ENCODE measurements around the gene NDUFA6. TPM values are rescaled to one million over a fixed set of nuclear protein-coding genes. Genes with fewer than 3 reads are reported as not detected.
A peak's percentile ranks its signal among the peaks of the same experiment; 100 is the strongest.
"Not testable (repeated sequence)": the region's sequence is repeated elsewhere in the genome, so short reads cannot be mapped to it uniquely, and the experiment has no call there.

The NDUFA6 gene
- total RNA-seq, 1 experiment from 2014 or later, result 110 TPM

DNA sequence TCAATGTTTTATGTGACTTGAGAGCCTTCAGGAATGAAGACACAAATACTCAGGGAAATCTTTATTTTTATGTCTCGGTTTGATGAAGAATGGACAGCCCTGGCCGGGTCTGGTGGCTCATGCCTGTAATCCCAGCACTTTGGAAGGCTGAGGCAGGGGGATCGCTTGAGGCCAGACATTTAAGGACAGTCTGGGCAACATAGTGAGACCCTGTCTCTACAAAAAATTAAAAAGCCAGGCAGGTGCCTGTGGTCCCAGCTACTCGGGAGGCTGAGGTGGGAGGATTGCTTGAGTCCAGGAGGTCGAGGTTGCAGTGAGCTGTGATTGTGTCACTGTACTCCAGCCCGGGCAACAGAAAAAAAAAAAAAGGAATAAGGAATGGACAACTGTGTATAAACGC, 19.1 kb downstream of the NDUFA6 start:
- not testable (repeated sequence) for DNase-seq (ENCODE audit: low read depth)

DNA sequence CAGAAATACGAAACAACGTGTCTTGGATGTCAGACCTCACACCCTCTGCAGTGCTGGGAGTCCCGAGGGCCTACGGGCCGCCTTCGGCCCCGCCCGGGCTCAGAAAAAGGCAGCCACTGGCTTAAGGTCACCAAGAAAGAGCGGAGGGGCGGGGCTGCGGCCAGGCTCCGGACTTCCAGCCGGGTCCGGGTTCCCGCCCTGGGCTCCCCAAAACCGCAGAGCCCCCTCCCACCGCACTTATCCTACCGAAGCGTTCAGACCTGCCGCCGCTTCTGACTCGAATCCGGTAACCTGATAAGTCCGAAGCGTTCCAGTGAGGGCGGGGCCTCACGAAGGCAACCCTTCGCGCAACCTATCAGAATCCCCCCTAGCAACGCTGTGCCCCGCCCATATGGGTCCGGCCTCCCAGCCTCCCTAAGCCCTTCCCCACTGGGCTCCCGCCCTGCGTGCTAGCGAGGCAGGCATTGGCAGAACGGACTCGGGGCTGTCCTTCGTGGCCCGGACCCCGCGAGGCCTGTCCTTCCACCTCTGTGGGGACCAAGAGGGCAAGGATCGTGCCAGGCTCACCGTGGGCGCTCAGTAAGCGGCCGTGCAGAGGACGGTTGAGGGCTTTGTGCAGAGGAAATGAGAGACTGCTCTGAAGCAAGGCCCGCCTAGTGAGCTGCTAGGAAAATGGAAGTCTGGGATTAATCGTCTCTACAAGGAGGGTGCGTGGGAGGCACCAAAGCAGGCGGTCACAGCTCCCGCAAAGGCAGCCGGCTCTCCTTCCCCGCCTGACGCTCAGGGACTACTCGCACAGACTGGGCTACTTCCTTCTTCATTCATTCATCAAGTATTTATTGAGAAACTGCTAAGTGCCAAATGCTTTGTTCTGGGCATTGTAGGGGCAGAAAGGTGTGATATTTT, 19.8 kb downstream of the NDUFA6 start, which contains the start of gene NAGA:
NAGA (minus strand) TSS at position 296 of the 906 bp plus-strand sequence. CDS start 515 bp downstream, outside the sequence.
- peak; percentile 97 for DNase-seq (ENCODE audit: low read depth)

DNA sequence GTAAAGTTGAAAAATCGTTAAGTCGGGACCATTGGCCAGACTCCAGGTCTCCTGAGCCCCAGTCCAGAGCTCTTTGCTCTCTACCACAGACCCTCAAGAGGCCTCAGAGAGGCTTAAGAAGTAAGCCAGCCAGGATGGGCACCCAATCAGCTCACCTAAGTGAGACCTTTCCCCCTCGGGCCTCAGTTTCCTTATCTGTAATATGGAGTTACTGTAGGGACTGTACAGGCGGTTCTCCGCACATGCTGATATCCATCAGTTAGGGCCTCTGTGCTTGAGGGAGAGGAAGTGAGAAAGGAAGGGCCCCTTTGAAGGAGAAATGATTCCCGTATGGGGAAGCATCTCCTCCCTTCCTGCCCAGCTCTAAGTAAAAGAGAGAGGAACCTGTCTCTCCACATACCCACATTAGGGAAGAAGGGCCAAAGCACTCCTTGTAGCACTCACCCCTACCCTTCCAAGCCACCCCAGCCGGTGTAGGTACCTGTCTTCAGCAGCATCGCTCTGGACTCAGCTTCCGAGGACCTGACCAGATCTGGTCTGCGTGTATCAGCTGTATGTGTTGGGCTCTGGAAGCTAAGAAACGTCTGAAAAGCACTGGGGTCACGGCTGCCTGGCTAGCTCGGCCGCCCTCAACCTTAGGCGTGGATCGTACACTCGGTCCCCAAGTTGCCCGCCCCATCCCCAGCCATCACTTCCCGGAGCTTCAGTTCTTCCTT, 20.6 kb downstream of the NDUFA6 start:
- DNase-seq (ENCODE audit: low read depth), result no peak

DNA sequence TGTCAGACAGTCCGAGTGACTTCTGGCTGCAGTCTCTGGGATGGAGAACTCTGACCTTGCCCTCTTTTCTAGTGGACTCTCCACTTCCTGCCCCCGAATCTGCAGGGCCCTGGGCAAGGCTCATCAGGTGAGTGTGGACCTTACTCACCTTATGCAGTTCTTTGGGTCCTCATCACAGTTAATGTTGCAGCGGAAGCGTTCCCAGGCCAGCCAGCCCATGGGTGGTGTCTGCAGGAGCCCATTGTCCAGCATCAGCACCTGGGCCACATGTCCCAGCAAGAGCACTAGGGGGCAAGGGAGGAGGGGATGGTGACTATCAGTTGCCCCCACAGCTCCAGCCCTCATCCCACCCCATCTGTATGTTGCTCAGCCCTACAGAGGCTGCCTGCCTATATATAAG, 22.3 kb downstream of the NDUFA6 start:
- no peak for DNase-seq (ENCODE audit: low read depth)

DNA sequence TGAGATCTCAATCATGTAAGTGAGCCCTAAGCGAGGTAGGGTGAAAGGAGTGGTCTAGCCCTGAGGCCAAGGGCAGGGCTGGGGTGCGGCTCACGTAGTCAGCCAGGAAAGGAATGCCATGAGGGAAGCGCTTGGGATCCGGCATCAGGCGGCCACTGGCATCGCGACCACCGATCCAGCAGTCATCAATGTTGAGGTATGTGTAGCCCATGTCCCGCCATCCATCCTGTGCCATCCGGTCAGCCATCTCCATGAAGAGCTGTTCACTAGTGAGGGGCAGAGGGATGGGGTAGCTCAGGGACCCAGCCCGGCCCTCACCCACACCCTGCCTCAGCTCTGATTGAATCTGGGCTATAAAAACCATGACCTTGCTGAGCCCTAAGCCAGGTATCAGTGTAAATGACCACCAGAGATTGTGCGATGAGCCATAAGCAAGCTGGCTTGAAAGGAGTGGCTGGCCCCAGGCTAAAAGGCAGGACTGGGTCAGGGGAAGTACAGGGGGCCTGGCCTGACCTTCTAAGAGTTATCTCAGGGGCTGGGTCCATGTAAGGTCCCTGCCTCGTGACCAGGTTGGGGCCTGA, 22.8 kb downstream of the NDUFA6 start:
- DNase-seq (ENCODE audit: low read depth), result no peak

DNA sequence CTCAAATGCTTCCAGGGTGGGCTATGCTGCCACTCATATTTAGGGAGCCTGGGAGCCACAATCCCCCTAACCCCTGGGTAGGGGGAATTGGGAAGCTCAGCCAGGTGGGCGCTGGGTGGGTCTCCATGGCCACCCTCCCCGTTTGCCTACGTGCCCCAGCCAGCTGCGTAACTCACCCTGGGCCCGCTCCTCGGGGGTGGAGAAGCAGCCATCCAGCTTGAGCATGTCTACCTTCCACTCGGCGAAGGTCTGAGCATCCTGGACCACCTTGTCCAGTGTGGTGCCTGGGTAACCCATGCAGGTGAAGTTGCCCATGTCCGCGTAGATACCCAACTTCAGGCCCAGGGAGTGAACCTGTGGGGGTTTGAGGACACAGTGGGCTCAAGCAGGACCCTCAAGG, 23.6 kb downstream of the NDUFA6 start:
- DNase-seq (ENCODE audit: low read depth), result no peak

DNA sequence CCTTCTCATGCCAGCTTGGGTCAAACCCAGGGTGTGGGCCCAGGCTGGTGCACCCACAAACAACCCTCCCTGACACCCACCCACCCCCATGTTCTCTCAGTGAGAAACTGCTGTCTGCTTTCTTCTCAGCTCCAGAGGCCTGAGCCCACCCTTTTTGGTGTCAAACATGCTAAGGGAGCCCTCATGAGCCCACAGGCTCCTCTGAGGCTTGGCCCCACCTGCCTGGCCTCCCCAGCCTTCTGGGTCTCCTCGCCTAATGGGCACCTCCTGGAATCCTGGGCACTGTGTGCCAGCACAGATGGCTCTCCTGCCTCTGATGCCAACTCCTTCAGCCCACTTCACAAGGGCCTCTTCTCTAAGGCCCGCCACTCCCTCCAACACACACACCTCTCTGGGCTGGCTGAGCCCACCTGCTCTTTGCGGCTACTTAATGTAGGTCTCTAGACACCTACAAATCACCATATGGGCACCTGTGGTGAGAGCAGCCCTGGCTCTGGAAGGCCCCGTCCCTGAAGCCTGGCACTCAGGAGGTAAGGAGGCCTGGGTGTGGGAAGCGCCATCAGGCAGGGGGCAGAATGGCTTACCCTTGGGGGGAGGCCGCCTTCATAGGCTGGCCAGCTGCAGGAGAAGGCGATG, 24.3 kb downstream of the NDUFA6 start:
- DNase-seq (ENCODE audit: low read depth), result no peak

DNA sequence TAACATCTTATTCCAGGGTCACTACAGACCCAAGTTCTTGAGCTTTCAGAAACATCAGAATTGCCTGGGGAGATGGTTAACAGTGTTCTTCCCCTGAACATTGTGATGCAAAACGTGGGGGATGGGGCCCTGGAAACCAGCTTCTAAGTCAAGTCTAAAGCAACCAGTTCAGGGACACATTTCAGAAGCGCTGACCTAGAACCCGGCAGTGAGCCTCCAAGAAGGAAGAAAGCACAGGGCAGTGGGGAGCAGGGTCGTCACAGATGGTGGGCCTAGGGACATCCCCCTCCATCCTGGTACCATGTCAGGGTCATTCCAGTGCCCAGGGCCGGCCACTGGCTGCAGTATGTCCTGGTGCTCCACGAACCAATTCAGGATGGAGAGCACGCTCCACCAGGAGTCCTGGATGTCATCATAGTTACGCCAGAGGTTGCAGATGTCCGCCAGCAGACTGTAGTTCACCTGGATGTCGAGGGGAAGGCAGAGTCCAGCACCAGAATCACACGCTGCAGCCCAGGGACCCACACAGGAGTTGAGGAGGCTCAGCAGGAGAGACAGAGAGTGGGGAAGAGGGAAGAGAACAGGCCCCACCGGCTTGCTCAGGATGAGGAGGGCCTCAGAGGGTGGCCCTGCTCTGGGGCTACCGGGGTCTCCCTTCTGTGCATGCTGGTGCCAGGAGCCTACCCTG, 25.0 kb downstream of the NDUFA6 start:
- DNase-seq (ENCODE audit: low read depth), result no peak

DNA sequence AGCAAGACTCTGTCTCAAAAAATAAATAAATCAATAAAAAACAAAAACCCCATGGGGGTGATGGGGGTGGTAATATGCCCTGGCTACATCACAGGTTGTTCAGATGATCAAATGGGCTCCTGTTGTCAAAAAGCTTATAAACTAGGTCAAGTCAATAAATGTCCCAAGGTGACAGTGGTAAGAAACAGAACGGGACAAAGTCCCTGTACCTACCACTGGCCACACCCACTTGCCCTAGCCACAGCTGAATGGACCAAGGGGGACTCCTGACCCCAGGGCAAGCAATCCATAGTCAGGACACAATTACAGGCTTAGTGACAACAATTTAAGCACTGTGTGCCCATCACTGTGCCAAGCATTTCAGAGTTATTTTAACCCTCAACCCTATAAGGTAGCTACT, 25.9 kb downstream of the NDUFA6 start:
- DNase-seq (ENCODE audit: low read depth), result no peak

DNA sequence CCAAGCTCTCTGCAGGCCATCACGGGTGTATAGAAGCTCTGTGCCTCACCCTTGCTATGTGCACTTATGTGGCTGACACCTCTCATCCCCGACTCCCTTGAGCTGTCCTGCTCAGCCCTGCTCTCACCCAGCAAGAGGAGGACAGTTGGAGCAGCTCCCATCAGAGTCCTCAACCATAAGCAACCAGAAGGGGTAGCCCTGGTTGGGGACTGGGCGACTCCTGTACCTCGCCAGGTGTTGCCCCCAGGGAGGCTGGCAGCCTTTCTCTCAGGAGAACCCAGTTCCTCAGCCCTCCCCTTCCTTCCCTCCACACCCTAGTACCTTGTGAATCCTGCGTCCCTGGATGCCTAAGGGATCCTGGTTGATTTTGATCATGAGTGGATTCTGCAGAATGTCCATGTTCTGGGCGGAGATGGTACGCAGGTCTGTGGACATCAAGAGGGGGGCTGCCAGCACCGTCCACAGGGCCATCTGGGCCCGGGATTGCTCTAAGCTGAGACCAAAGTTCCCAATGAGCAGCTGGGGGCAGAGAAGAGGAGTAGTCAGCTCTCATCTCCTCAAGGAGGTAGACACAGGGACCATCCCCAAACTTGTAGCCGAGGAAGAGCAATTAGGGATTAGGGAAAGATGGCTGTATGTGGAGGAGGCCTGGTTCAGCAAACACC, 27.9 kb downstream of the NDUFA6 start:
- no peak for DNase-seq (ENCODE audit: low read depth)

DNA sequence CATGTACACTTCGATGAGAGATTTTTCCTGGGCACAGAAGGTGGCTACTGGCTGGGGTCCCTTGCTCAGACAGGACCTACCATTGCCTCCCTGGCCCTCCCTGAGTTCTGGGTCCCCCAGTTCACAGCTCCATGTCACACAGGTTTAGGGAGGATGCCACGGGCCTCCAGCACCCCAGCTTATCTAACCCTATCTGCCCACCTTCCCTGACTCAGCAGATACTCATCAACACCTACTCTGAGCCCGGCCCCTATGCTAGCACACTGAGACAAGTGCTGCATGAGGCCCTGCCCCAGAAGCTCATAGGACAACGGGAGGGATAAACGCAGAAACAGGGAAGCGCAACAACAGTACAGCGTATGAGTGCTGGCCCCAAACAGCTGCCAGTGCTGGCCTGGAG, 29.5 kb downstream of the NDUFA6 start:
- no peak for DNase-seq (ENCODE audit: low read depth)

DNA sequence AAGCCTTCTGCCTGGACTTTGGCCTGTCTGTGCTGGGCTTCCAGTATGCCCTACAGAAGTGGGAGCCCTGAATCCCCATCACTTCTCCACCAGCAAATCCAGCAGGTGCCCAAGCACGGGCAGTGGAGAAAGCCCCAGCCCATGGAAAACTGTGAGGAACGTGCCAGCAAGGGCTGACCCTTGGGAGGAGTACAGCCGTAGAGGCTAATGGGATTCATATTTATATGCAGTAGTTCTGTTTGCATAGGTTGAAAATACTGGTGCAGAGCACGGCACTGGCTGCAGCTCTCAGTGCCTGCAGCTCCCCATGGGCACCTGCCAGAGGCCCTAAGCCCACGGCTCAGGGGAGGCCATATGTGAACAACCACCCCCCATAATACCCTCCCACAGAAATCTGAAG, 30.1 kb downstream of the NDUFA6 start:
- DNase-seq (ENCODE audit: low read depth), result no peak

DNA sequence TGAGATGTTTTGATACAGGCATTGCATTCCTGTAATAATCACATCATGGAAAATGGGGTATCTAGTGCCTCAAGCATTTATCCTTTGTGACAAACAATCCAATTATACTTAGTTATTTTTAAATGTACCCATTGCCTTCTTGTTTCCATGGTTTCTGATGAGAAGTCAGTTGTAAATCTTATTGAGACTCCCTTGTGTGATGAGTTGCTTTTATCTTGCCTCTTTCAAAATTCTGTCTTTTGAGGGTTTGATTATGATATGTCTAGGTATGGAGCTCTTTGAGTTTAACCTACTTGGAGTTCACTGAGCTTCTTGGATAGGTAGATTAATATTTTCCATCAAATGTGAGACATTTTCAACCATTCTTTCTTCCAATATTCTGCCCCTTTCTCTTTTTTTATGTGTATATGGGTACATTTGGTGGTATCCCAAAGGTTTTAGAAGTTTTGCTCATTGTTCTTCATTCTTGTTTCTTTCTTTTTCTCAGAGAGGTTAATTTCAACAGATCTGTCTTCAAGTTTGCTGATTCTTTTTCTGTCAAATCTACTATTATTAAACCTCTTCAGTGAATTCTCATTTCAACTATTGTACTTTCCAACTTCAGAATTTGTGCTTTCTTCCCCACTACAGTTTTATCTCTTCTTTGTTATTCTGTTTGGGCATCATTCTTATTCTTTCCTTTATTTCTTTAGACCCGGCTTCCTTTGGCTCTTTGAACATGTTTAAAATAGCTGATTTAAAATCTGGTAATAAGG, 33.6 kb downstream of the NDUFA6 start:
- no peak for DNase-seq (ENCODE audit: low read depth)

DNA sequence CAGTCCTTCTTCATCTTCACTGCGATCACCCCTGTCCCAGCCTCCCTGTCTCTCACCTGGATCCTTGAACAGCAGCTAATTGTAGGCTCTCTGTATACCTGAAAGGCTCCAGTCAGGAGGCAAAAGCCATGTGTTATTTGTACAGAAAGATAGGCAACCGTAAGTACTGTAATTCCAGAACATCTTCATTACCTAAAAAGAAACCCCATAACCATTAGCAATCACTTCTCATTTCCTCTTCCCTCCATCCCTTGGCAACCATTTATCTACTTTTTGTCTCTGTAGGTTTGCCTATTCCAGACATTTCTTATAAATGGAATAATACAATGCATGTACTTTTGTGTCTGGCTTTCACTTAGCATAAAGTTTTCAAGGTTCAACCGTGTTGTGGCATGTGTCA, 37.8 kb downstream of the NDUFA6 start:
- no peak for DNase-seq (ENCODE audit: low read depth)

DNA sequence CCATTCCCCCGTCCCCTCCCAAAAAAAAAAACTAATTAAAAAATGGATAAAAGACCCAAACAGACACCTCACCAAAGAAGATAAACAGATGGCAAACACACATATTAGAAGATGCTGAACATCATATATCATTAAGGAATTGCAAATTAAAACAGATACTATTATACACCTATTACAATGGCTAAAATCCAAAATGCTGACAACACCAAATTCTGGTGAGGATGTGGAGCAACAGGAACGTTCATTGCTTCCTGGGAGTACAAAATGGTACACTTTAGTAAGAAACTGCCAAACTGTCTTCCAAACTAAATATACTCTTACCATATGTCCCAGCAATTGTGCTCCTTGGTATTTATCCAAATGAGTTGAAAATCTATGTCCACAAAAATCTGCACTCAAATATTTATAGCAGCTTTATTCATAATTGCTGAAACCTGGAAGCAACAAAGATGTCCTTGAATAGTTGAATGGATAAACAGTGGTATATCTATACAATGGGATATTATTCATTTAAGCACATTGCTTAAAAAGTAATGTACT, 39.9 kb downstream of the NDUFA6 start:
- no peak for DNase-seq (ENCODE audit: low read depth)

DNA sequence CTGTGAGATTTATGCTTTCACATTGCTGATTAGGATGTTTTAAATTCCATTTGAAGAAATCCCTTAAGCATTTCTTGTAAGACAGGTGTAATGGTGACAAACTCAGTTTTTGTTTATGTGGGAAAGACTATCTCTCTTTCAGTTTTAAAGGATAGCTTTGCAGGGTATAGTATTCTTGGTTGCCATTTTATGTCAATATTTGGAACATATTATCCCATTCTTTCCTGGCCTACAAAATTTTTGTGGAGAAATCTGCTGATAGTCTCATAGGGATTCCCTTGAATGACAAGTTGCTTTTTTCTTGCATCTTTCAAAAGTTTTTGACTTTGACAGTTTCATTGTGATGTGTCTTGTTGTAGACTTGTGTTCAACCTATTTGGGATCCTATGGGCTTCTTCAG, 48.8 kb downstream of the NDUFA6 start:
- no peak for DNase-seq (ENCODE audit: low read depth)

DNA sequence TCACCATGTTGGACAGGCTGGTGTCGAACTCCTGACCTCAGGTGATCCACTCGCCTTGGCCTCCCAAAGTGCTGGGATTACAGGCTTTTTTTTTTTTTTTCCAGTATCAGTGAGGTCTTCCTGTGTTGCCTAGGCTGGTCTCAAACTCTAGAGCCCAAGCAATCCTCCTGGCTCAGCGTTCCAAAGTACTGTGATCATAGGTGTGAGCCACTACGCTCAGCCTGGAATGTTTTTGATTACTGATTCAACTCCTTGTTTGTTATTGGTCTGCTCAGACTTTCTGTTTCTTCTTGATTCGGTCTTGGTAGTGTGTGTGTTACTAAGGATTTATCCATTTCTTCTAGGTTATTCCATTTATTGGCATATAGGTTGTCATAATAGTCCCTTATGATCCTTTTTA, 51.3 kb downstream of the NDUFA6 start:
- no peak for DNase-seq (ENCODE audit: low read depth)
